C4-2B (cell line): ENCODE results near the gene RCOR1.
"Not testable (repeated sequence)": the region's sequence is repeated elsewhere in the genome, so short reads cannot be mapped to it uniquely, and the experiment has no call there.

ENCODE experiments used
- CTCF ChIP-seq: fragments of 450-650 bp; conservative IDR thresholded peaks from 2 replicates; pipeline ENCODE4 v1.5.1; 2017; ENCODE audit warnings: mild to moderate bottlenecking
- ZFX ChIP-seq: fragments of 450-650 bp; IDR thresholded peaks from 2 replicates; pipeline ENCODE4 v1.6.1; 2017

DNA sequence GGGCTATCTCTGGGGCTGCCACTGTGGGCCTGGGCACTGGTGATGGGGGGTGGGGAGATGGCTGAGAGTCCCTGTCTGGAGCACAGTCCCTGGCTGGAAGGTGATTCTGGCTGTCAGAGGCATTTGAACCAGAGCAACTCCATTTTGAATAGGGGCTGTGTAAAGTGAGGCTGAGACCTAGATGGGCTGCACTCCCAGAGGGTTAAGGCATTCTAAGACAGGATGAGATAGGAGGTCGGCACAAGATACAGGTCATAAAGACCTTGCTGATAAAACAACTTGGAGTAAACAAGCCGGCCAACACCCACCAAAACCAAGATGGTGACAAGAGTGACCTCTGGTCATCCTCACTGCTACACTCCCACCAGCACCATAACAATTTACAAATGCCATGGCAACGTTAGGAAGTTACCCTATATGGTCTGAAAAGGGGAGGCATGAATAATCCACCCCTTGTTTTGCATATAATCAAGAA lies 41.5 kb upstream of the RCOR1 start:
- not testable (repeated sequence) for TF ChIP-seq CTCF, ZFX
